Measurements from ENCODE around the gene DCBLD1. TPM values are rescaled to one million over a fixed set of nuclear protein-coding genes. Genes with fewer than 3 reads are reported as not detected.
"Not testable (repeated sequence)": the region's sequence is repeated elsewhere in the genome, so short reads cannot be mapped to it uniquely, and the experiment has no call there.

Gene DCBLD1
- total RNA-seq (2022) = 22.3 and 28.2 TPM in 2 replicates
- percentile 76 among the genes with signal in this experiment for Bru-seq, nascent RNA
- percentile 64 among the genes with signal in this experiment for BruChase-seq, experiment 1, labeled RNA remaining after a 6-hour chase
- BruChase-seq, experiment 2, labeled RNA remaining after a 2-hour chase = percentile 74 among the genes with signal in this experiment
- long read RNA-seq, transcript DCBLD1-202 (15 exons, 3,626 nt) = major isoform, 8 of 20 reads
- long read RNA-seq, partial matches to known transcripts = 1 of 20 reads
- long read RNA-seq, other reads (novel, unspliced or antisense) = 6 of 20 reads

- Mint-ChIP-seq H3K27me3 (ENCODE audit: unreplicated experiment) (no peaks in the 10 kb centered on the region), H3K9me3 (ENCODE audit: low read depth, unreplicated experiment) (no peaks in the 10 kb centered on the region), H3K36me3 (ENCODE audit: insufficient read depth, unreplicated experiment) (peaks cover 28% of the 10 kb centered on the region), H3K4me1 (ENCODE audit: low read depth, unreplicated experiment) (peaks cover 39% of the 10 kb centered on the region), H3K27ac (ENCODE audit: unreplicated experiment) (peak within 1 kb of the TSS; percentile 84), H3K4me3 (ENCODE audit: low read depth, unreplicated experiment) (peak within 1 kb of the TSS; percentile 91)
- intact Hi-C loops (cut with micrococcal nuclease; ENCODE audit: unreplicated experiment) = loop anchor here (5.0 kb wide), 1 partner anchor 35 kb away; no protein-coding TSS in a partner anchor
- peak; percentile 85 for DNase-seq
- no TSS peak for BruUV-seq (replicated peaks)
- TF ChIP-seq CTCF (IDR thresholded peaks at IDR 0.05; ENCODE audit: unreplicated experiment) = no peak
- CTCF ChIA-PET = interaction anchor here (1.4 to 1.6 kb wide), 2 partner anchors 11 to 14 kb away, joined by 3 to 4 read pairs; no protein-coding TSS in a partner anchor
Observed at GRCh38 chr6:117482240-117483003, at the start of gene DCBLD1. TSS of gene DCBLD1 (plus strand) at chr6:117482674. CDS start at chr6:117482782, 108 bp downstream.

GRCh38 chr6:117440706-117441525, 41.6 kb upstream of the DCBLD1 start:
- H3K4me3 Mint-ChIP-seq (ENCODE audit: low read depth, unreplicated experiment) = no peak overlapping the region
- peaks cover 19% of the 10 kb centered on the region for H3K4me1 Mint-ChIP-seq (ENCODE audit: low read depth, unreplicated experiment)
- intact Hi-C loops (cut with micrococcal nuclease; ENCODE audit: unreplicated experiment) = loop anchor here (5.0 kb wide), 1 partner anchor 1211 kb away; the partner anchor contains the start of gene CEP85L
- no peaks in the 10 kb centered on the region for H3K27me3 Mint-ChIP-seq (ENCODE audit: unreplicated experiment)
- no peak for TF ChIP-seq CTCF (IDR thresholded peaks at IDR 0.05; ENCODE audit: unreplicated experiment)
- peaks cover 7% of the 10 kb centered on the region for H3K36me3 Mint-ChIP-seq (ENCODE audit: insufficient read depth, unreplicated experiment)
- no peak for DNase-seq
- no TSS peak for BruUV-seq (replicated peaks)
- CTCF ChIA-PET = interaction anchor here (0.7 to 2.1 kb wide), 5 partner anchors 9 to 65 kb away, joined by 3 to 12 read pairs (median 5); partner anchors contain the start of gene ROS1
- H3K9me3 Mint-ChIP-seq (ENCODE audit: low read depth, unreplicated experiment) = peaks cover 4% of the 10 kb centered on the region
- peak overlapping the region; percentile 91 for H3K27ac Mint-ChIP-seq (ENCODE audit: unreplicated experiment)

- peak overlapping the region; percentile 91 for H3K27ac Mint-ChIP-seq (ENCODE audit: unreplicated experiment)
- intact Hi-C loops (cut with micrococcal nuclease; ENCODE audit: unreplicated experiment) = loop anchor here (5.0 kb wide), 1 partner anchor 1210 kb away; the partner anchor contains the start of gene CEP85L
- peak overlapping the region; percentile 33 for H3K4me3 Mint-ChIP-seq (ENCODE audit: low read depth, unreplicated experiment)
- peaks cover 7% of the 10 kb centered on the region for H3K36me3 Mint-ChIP-seq (ENCODE audit: insufficient read depth, unreplicated experiment)
- TF ChIP-seq CTCF (IDR thresholded peaks at IDR 0.05; ENCODE audit: unreplicated experiment) = no peak
- DNase-seq = peak; percentile 38
- CTCF ChIA-PET = interaction anchor here (2.1 kb wide), 1 partner anchor 16 kb away, joined by 12 read pairs; the partner anchor contains the start of gene ROS1
- no peaks in the 10 kb centered on the region for H3K27me3 Mint-ChIP-seq (ENCODE audit: unreplicated experiment)
- BruUV-seq (replicated peaks) = TSS peak; percentile 78
- H3K9me3 Mint-ChIP-seq (ENCODE audit: low read depth, unreplicated experiment) = peaks cover 2% of the 10 kb centered on the region
- H3K4me1 Mint-ChIP-seq (ENCODE audit: low read depth, unreplicated experiment) = peaks cover 24% of the 10 kb centered on the region
Observed at GRCh38 chr6:117441824-117442264, 40.6 kb upstream of the DCBLD1 start.

- H3K9me3 Mint-ChIP-seq (ENCODE audit: low read depth, unreplicated experiment); BruUV-seq (replicated peaks): not testable (repeated sequence)
- H3K27ac Mint-ChIP-seq (ENCODE audit: unreplicated experiment) = peak overlapping the region; percentile 91
Observed at GRCh38 chr6:117442313-117442712, 40.2 kb upstream of the DCBLD1 start.

More at GRCh38 chr6:117442313-117442712, 40.2 kb upstream of the DCBLD1 start:
- peaks cover 28% of the 10 kb centered on the region for H3K4me1 Mint-ChIP-seq (ENCODE audit: low read depth, unreplicated experiment)
- not testable (repeated sequence) for DNase-seq; H3K36me3 Mint-ChIP-seq (ENCODE audit: insufficient read depth, unreplicated experiment); H3K27me3 Mint-ChIP-seq (ENCODE audit: unreplicated experiment)
- H3K4me3 Mint-ChIP-seq (ENCODE audit: low read depth, unreplicated experiment) = peak overlapping the region; percentile 33
- CTCF ChIA-PET = interaction anchor here (2.1 kb wide), 1 partner anchor 17 kb away, joined by 12 read pairs; the partner anchor contains the start of gene ROS1
- intact Hi-C loops (cut with micrococcal nuclease; ENCODE audit: unreplicated experiment) = loop anchor here (5.0 kb wide), 1 partner anchor 1210 kb away; the partner anchor contains the start of gene CEP85L

Measured in Calu3 (cell line).